NCI-H146 treated with DMSO at 0.1 percent for 48 hours (cell line): ENCODE data around the gene KLK12.

Source experiments
- DNase-seq: peaks from one replicate; lab custom pipeline; 2025; ENCODE audit not compliant: unreplicated experiment; lab: John Stamatoyannopoulos, UW

The KLK12 gene

DNA sequence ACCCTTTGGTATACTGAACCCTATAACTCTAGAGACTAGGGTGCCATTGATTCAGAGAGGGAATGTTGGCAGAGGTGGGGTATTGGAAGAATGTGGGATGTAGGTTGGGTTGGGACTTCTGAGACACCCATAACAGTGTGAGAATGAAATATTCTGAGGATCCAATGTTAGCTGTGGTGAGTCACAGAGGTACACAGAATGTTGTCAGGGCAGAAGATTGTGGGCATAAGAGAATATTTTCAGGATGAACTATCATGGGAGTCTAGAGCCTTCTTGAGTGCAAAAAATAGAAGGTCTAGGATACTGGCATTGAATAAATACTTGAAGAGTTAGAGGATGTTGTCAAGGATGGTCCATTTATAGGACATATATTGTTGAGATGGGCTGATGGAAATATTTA, 21.1 kb upstream of the KLK12 start:
- DNase-seq = no peak

DNA sequence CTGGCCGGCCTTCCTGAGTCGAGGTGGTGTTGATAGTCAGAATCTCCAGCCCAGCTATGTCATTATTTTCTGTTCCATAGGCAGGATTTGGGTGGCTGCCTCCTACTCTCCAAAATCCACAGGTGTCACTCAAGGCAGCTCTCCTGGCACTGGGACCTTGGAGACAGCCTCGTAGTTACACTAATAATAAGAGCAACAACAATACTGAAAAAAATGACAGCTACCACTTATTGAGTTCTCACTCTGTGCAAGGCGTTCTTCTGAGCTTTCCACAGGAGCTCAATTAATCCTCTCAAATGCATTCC, 12.2 kb upstream of the KLK12 start:
- no peak for DNase-seq

DNA sequence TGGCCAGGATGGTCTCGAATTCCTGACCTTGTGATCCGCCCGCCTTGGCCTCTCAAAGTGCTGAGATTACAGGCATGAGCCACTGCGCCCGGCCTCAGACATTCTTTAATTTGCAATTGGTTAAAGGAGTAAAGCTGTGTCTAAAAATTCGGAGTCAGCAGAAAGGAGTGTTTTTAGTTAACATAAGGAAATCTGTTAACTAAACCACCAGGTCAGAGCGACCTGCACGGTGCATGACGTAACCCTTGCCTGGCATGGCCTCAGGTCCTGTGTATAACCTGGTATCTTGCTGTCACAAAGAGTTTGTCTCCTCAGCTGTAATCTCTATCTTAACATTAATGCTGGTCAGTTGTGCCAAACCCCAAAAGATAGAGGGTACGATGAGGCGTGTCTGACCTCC, 9.5 kb upstream of the KLK12 start:
- DNase-seq = no peak

DNA sequence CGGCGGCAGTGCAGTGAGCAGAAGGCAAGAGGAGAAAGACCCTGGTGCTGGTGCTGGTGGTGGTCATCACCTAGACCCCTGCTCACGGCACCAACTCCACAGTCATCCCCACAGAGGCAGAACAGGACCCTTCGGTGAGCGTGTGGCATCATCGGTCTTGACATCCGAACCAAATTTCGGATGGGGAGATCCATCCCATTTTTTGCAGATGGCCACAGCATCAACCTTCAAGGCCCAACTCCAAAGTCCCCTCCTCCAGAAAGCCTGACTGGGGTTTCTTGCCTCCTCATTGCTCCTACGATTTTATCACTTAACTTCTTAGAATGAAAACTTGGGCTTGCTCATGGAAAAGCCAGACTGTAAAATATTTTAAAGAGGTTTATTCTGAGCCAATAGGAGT, 8.7 kb upstream of the KLK12 start:
- no peak for DNase-seq

DNA sequence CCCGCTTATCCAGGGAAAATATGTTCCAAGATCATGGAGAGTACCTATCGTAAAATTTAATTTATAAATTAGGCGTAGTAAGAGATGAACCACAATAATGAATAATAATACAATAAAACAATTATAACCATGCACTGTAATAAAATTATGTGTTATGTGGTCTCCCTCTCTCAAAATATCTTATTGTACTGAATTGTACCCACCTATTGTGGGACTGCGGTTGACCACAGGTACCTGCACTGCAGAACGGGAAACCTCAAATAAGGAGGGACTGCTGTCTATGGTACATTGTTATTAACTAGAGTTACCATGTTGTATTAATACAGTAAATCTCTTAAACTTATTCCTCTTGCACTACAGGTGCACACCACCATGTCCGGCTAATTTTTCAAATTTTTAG, 5.3 kb upstream of the KLK12 start:
- DNase-seq = no peak

DNA sequence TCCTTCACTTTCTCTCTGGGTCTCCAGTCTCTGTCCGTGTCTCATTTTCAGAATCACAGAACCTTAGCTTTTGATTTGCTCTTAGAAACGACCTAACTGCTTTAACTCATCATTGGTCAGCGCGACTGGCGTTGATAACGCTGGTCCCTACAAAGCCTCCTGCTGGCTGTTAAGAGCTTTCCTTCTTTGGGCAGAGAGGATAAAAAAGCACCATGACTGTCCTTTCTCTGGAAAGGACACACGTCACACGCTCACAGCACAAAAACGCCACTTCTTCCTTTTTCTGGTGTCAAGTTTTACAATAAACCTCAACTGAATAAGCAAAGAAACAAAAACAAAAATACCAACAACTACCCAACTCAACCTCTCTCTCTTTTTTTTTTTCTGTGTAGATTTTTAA, 1.7 kb upstream of the KLK12 start:
- DNase-seq = no peak

DNA sequence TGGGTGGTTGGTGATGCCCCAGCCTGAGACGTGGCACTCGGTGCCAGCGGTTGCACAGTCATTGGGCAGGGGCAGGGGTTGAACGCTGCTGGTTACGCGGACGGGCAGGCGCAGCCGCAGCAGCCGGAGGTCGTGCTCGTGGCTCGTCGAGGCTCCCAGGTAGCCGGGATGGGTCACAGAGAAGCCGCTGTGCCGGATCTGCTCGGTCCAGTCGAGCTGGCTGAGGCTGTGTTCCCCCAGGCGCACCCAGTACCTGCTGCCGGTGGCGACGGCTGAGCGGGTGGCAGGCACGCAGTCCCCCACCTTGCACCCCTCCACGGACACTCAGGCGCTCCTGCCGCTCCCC, 2.9 kb downstream of the KLK12 start:
- no peak for DNase-seq

DNA sequence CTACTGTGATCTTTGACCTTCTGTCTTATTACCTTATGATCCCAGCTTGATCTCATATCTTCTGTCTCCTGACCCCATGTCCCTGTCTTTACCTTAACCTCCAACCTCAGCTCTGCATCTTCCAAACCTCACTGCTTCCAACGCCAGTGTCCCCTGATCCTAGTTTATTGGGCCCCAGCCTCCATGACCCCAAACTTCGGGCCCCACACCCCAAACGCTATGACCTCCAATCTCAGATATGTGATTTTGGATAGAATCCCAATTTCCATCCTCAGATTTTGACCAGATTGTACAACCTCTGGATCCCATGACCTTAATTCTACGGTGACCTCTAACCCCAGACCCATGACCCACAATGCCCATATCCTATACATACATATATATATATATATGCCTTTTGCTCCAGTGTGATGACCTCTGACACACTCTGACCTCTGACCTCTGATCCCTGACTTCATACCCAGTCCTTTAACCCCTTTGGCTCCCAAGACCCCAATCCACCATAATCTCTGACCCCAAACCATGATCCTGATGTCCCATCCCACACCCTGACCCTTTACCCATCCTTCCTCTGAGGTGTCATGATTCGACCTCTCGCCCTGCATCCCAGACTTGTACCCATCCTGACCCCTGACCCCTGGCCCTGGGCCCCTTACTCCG, 3.5 kb downstream of the KLK12 start:
- DNase-seq = no peak

DNA sequence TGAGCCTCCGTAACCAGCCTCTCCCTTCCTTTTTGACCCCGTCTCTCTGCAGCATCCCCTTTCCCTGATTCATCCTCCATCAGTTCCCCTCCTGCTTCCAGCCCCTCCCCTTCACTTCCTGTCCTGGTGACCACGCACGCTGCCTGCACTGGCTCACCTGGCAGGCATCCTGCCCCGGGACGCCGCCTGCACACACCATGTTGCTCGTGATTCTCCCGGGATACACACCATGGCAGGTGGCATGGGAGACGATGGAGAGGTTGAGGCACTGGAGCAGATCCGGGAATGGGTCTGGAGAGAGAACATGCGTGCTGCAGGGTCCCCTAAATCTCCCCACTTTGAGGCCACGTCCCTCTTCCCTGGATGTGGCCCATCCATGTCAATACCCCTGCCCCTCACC, 4.2 kb downstream of the KLK12 start:
- DNase-seq = no peak

DNA sequence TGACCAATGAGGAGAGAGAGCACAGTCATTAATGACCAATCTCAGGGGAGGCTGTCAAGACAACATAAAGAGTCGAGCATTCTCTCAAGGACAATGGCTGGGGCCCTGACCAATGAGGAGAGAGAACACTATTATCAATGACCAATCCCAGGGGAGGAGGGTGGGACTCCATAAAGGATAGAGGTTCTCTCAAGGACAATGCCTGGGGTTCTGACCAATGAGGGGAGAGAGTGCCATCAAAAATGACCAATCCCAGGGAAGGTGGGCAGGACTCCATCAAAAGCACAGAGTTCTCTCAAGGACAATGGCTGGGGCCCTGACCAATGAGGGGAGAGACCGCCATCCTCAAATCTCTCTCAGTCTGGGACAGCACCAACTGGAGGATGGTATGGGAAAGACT, 5.1 kb downstream of the KLK12 start:
- DNase-seq = no peak

DNA sequence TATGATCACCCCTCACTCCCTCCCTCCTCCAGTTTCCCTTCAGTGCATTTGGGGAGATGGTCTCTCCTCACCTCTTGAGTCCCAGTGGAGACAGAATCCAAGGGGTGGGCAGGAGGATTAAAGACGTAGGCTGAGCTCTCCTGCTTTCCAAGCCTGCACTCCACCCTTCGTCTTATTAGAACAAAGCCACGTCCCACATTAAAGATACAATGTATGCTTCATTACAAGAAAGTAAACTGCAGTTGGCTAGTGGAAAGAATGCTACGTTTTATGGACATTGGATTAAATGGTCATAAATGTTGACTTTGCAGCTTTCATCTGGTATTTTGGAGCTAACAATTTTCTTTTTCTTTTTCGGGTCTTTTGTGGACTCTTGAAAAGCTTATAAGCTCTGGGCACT, 6.9 kb downstream of the KLK12 start:
- DNase-seq = no peak

DNA sequence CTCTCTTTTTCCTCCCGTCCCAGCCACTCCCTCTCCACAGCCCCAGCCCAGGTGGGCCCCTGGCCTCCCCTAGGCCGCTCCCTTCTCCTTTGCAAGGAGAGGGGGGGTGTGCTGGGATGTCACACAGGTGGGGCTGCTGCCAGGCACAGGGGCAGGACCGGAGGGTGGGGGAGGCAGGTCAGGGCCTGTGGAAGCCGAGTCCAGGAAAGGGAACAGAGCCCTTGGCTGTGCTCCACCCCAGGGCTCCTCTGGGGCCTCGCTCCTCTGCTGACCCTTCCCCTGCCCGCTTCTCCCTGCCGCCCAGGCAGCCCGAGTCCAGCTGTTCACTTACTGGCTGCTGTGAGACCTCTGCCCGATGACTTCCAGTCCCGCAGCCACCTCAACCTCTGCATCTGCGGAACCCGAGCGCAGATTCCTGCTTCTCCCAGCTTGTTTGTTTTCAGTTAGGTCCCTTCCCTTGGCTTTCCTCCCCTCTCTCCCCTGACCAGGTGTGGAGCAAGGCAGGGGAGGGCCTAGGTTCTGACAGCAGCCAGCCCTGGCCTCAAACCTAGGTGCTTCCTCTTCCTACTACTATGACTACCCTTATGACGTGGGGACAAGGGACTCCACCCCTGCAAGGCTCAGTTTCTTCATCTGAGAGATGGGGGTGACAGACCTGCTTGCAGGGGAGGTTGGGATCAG, 7.5 kb downstream of the KLK12 start:
- no peak for DNase-seq

DNA sequence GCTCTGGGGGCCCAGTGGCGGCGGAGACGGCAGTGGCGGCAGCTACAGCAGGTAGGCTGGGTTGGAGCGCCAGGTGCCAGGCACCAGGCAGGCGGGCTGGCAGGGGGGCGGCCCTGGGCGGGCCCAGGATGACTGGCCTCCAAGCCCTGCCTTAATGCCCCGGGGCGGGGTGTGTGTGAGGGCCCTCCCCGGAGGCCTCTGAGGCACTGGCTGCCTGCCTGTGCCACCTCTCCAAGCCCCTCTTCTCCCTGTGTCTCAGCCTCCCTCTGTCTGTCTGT, 8.3 kb downstream of the KLK12 start, which contains the start of gene KLK11:
Gene KLK11, minus strand, starts transcription at position 63 of the 278 bp plus-strand sequence. CDS start 985 bp downstream, outside the sequence.
- no peak for DNase-seq

DNA sequence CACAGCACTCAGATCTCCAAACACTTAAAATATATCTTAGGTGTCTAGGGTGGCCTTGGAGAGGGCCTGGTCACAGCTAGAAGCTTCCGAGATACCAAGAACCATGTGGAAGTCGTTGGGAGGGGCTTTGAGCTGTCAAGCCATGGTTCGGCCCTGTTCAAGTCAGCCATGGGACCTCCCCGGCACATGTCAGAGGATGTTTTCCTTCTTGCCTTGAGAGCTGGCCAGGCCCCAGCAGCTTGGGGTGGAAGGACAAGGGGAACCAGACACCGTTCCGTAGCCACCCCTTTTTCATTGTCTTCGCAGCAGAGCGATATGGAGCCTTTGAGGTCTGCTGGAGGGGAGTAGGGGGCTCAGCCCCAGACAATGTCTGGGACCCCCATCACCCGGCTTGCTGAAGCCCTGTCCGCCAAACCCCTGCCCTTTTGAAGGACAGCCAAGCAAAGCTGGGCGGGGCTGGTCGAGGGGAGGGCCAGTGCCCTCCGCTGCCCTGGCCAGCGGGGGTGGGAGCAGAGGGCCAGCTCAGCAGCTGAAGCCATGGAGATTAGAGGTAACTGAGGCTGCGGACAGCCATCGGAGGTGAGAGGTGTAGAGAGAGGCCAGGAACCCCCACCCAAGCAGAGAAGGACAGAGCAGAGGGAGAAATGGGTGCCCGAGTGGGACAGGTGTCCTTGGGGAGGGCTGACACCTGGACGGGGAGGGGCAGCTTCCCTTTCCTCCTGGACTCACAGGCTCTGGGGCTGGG, 8.8 kb downstream of the KLK12 start:
- no peak for DNase-seq

DNA sequence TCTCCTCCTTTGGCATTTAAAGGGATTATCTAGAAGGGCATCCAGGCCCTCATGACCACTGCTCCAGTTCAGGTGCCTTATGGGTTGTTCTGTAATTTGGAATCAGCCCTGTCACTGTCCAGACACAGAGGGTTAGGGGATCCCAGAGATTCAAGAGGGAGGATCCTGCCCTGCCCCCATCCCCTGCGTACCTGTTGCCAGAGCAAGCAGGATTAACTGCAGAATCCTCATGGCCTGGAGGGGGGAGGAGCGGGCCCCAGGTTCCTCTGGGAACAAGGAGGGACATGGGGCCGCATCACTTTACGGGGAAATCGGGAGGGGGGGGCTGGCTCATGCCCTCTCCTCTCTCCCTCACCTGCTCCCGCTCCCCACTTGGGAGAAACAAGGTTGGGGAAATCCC, 9.4 kb downstream of the KLK12 start:
- DNase-seq = no peak

DNA sequence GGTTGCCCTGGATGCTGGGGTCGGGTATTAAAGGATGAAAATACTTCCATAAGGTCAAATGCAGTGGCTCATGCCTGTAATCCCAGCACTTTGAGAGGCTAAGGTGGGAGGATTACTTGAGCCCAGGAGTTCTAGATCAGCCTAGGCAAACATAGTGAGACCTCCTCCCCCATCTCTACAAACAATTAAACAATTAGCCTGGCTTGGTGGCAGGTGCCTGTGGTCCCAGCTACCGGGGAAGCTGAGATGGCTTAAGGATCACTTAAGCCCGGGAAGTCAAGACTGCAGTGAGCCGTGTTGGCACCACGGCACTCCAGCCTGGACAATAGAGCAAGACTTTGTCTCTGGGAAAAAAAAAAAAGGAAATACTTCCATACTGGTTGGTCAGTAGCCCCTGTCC, 9.9 kb downstream of the KLK12 start:
- DNase-seq = peak; percentile 13

DNA sequence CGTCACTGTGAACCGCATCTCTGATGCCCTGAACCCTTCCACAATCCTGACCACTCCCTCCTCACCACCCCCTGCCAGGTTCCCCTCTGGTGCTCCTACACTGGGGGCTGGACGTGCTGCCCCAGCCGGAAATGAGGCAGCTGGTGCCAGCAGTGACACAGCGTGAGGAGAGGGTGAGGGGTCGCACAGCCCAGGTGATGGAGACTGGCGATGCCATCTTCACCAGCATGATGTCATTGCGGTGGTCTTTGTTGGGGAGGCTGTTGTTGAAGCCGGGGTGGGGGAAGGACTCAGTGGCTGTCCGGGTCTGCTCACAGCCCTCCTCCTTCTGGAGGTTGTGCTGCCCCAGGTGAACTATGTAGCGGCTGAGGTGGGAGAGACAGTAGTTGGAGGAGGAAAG, 10.9 kb downstream of the KLK12 start:
- DNase-seq = no peak

DNA sequence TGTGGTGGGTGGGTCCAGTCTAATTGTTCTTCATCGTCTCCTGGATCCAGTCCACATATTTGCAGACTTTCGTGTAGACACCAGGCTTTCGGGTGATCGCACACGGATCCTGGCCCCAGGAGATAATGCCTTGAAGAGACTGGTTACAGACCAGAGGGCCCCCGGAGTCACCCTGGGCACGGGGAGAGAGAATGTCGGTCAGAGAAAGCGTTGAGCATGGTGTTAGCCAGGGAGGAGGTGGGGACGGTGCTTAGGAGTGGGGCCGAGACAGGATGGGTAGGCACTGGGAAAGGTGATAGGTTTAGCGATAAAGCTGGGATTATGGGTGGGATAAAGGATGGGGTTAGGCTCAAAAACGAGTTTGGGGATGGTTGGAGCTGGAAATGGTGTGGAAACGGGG, 12.3 kb downstream of the KLK12 start:
- no peak for DNase-seq

DNA sequence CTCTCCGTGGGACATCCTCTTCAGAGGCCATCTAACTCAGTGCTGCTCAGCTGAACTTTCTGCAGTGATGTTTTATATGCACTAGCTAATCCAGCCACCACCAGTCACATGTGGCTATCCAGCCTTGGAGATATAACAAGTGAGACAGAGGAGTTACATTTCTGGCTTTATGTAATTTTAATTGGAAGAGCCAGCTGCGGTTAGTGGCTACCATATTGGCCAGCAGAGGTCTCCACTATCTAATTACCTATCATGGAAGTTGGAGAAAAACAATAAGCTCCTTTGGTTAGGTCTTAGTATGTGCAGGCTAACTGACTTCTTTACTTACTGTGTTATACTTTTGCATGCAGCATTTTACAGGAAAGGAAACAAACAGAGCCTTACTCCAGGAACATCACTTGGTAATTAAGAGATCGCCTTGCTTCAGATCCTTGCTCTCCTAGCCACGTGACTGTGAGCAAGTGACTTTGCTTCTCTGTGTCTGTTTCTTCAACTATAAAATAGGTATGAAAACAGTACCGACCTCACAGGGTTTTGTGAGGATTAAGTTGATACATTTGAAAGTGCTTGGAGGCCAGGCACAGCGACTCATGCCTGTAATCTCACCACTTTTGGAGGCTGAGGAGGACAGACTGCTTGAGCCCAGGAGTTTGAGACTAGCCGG, 13.7 kb downstream of the KLK12 start:
- peak; percentile 27 for DNase-seq

DNA sequence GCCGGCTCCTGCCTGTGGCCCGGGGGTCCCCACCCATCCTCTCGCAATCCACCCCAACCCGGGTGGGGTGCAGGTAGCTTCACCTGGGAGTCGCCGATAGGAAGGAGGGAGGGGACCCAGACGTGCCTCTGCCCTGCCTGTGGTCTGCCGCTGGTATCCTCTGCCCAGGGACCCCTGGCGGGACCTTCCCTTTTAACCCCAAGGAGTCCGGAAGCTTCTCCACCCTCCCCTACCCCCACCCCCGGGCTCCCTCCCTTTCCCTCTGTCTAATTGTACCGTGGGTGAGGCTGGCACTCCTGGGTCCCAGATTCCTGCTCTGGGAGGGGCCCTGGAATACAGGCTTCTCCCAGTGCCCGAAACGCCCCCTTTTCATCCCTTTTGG, 15.3 kb downstream of the KLK12 start, which contains the start of gene KLK10:
Gene KLK10, minus strand, starts transcription at position 166 of the 382 bp plus-strand sequence. CDS start 579 bp downstream, outside the sequence.
- DNase-seq = no peak

DNA sequence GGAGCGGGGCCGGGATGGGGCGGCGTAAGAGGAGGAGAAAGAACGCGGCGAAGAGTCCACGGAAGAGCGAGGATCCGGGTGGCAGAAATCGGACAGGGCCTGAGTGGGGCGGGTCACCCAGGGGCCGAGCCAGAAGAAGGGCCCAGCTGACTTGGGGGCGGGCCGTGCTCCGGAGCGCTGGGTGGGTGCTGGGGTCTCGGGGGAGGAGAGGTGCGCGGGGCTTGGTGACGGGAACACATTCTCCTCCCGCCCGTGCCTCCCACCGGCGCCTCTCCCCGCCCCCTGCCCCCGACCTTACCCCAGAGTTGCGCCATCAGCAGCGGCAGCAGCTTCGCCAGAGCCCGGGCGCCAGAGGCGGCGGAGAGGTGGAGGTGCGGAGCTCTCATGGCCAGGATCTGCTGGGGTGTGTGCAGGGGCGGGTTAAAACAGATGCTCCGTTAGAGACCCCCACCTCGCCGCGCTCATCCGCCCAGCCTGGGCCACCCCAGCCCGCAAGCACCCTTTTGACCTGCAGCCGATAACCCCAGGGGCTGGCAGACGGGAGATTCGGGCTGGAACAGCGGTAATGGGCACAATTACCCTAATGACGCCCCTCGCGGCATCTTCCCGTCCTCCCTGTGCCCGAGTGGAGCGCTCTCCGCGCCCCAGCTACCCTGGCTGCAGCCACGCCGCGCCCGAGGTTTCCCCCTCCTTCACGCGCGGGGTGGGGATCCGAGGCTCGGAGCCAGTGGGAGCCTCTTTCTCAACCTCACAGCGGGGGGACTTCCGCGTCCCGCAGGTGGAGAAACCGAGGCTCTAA, 15.9 kb downstream of the KLK12 start:
- no peak for DNase-seq
